Suprapubic skin (tissue), 4 donors: Measurements from ENCODE around the gene BCHE.

Experiments
- CTCF ChIP-seq, 2 donors: fragments of 200-600 bp in 1 of 2; fragments of 450-650 bp in 1 of 2; sonication (generic) in 1 of 2; IDR thresholded peaks; one replicate each; pipeline ENCODE4 v1.5.1; 2016 to 2019; ENCODE audit warnings: antibody characterized with exemption in 2 of 2, mild to moderate bottlenecking in 1 of 2, moderate library complexity in 1 of 2
- EP300 ChIP-seq: sonication (generic); formaldehyde crosslinking; IDR thresholded peaks from one replicate; pipeline ENCODE4 v1.6.1; 2017; ENCODE audit warnings: antibody characterized with exemption
- POLR2A ChIP-seq, 2 donors: fragments of 450-650 bp; IDR thresholded peaks; one replicate each; pipeline ENCODE4 v1.6.1; 2017; ENCODE audit warnings: antibody characterized with exemption in 2 of 2, mild to moderate bottlenecking in 2 of 2, moderate library complexity in 2 of 2
- POLR2AphosphoS5 ChIP-seq, 3 donors: sonication (generic); formaldehyde crosslinking; IDR thresholded peaks; one replicate each; pipeline ENCODE4 v1.6.1; 2017; ENCODE audit warnings: antibody characterized with exemption in 3 of 3

- no peak for TF ChIP-seq CTCF (IDR thresholded peaks at IDR 0.05)
- no peak for TF ChIP-seq POLR2AphosphoS5 (IDR thresholded peaks at IDR 0.05)
- TF ChIP-seq POLR2A (IDR thresholded peaks at IDR 0.05): no peak
- no peak for TF ChIP-seq EP300
Observed at GRCh38 chr3:165797551-165797950, 39.7 kb downstream of the BCHE start.
